ENCODE results near the gene NPSR1. TPM values are rescaled to one million over a fixed set of nuclear protein-coding genes. Genes with fewer than 3 reads are reported as not detected.

The NPSR1 gene
- total RNA-seq, 1 donor from 2014 or later, result not detected

DNA sequence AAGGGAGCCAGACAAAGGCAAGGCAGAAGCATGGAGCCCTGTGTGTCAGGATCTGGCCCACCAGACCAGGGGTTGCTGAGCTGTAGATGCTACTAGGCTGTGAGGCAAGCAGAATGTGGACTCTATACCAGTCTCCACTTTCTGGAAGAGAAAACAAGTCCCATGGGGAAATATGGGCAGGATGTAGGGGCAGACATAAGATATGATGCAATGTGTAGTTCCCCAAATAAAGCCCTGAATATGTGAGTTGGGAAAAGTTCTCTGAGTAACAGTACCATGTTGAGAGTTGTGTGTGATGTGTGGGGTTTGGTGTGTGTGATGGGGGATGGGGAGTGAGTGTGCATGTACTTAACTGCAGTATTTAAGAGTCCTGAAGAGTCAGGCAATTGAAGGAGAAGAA, 62.3 kb downstream of the NPSR1 start:
- H3K27ac Mint-ChIP-seq, result no peak overlapping the region
- H3K27me3 Mint-ChIP-seq, result no peaks in the 10 kb centered on the region
- TF ChIP-seq, protein P1, sequence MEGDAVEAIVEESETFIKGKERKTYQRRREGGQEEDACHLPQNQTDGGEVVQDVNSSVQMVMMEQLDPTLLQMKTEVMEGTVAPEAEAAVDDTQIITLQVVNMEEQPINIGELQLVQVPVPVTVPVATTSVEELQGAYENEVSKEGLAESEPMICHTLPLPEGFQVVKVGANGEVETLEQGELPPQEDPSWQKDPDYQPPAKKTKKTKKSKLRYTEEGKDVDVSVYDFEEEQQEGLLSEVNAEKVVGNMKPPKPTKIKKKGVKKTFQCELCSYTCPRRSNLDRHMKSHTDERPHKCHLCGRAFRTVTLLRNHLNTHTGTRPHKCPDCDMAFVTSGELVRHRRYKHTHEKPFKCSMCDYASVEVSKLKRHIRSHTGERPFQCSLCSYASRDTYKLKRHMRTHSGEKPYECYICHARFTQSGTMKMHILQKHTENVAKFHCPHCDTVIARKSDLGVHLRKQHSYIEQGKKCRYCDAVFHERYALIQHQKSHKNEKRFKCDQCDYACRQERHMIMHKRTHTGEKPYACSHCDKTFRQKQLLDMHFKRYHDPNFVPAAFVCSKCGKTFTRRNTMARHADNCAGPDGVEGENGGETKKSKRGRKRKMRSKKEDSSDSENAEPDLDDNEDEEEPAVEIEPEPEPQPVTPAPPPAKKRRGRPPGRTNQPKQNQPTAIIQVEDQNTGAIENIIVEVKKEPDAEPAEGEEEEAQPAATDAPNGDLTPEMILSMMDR (conservative IDR thresholded peaks at IDR 0.05), result no peak
- peaks cover 9% of the 10 kb centered on the region for H3K4me1 Mint-ChIP-seq (ENCODE audit: unreplicated experiment)
- no peak overlapping the region for H3K4me3 Mint-ChIP-seq
- DNase-seq (ENCODE audit: extremely low spot score, unreplicated experiment), result no peak
- H3K36me3 Mint-ChIP-seq, result no peaks in the 10 kb centered on the region
- no peaks in the 10 kb centered on the region for H3K9me3 Mint-ChIP-seq

DNA sequence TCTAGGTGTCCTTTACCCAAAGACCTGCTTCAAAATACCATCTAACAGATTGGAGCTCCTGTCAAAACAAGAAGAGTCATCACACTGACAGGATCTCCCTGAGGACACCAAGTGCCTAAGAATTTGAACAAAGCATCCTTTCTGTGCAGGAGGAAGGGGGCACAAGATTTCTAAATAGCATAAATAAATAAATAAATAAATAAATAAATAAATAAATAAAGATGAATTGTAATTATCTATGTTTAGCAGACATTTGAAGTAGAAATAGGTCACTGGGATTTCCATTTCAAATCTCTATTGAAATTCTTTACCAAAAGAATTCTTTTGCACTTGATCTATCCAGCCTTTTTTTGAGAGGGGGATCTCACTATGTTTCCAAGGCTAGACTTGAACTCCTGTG, 65.3 kb downstream of the NPSR1 start:
- H3K36me3 Mint-ChIP-seq, result no peaks in the 10 kb centered on the region

DNA sequence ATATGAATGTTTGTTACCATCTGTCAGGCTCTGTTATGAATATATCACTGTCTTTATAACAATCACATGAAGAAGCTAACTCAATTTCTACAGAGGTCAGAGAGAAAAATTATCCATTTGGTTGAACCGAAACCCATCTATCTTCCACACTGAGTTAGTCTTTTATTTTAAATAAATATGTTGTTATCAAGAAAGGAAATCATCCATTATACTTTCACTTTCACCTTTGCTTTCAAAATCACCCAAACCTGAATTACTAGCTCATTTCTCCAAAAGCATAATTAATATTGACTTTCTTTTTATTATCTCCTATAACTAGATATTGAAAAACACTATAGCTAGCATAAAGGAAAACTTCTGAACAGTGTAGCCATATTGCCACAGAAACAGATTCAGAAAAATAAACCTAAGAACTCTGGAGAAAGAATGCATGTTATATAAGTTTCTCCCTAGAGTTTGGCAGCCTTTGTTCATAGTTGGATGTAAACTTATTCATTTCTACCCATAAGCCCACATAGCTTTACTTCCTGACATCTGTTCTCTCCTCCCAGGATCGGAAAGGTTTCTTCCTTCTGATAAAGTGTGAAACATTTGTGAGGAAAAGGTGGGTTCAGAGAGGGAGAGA, 66.0 kb downstream of the NPSR1 start:
- H3K27me3 Mint-ChIP-seq, result no peaks in the 10 kb centered on the region
- H3K27ac Mint-ChIP-seq, result no peak overlapping the region
- H3K9me3 Mint-ChIP-seq, result no peaks in the 10 kb centered on the region
- TF ChIP-seq, protein P1 (conservative IDR thresholded peaks at IDR 0.05), result no peak
- no peak for DNase-seq (ENCODE audit: extremely low spot score, unreplicated experiment)
- no peaks in the 10 kb centered on the region for H3K36me3 Mint-ChIP-seq
- peaks cover 4% of the 10 kb centered on the region for H3K4me1 Mint-ChIP-seq (ENCODE audit: unreplicated experiment)
- no peak overlapping the region for H3K4me3 Mint-ChIP-seq

More for the DNA sequence above, 65.3 kb downstream of the NPSR1 start:
- no peaks in the 10 kb centered on the region for H3K9me3 Mint-ChIP-seq
- H3K4me3 Mint-ChIP-seq, result no peak overlapping the region
- no peak for DNase-seq (ENCODE audit: extremely low spot score, unreplicated experiment)
- no peak overlapping the region for H3K27ac Mint-ChIP-seq
- no peaks in the 10 kb centered on the region for H3K27me3 Mint-ChIP-seq
- peaks cover 9% of the 10 kb centered on the region for H3K4me1 Mint-ChIP-seq (ENCODE audit: unreplicated experiment)
- TF ChIP-seq, protein P1 (conservative IDR thresholded peaks at IDR 0.05), result no peak

DNA sequence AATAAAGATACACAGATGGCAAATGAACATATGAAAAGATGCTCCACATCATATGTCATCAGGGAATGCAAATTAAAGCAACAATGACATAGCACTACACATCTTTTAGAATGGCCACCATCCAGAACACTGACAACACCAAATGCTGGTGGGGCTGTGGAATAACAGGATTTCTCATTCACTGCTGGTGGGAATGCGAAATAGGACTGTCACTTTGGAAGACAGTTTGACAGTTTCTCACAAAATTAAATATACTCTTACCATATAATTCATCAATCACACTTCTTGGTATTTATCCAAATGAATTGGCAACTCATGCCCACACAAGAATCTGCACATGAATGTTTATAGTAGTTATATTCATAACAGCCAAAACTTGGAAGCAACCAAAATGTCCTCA, 68.2 kb downstream of the NPSR1 start:
- Mint-ChIP-seq H3K27me3 (no peaks in the 10 kb centered on the region), H3K4me3 (no peak overlapping the region), H3K4me1 (ENCODE audit: unreplicated experiment) (no peaks in the 10 kb centered on the region), H3K27ac (no peak overlapping the region), H3K9me3 (no peaks in the 10 kb centered on the region), H3K36me3 (no peaks in the 10 kb centered on the region)
- TF ChIP-seq, protein P1 (conservative IDR thresholded peaks at IDR 0.05), result no peak
- DNase-seq (ENCODE audit: extremely low spot score, unreplicated experiment), result no peak

DNA sequence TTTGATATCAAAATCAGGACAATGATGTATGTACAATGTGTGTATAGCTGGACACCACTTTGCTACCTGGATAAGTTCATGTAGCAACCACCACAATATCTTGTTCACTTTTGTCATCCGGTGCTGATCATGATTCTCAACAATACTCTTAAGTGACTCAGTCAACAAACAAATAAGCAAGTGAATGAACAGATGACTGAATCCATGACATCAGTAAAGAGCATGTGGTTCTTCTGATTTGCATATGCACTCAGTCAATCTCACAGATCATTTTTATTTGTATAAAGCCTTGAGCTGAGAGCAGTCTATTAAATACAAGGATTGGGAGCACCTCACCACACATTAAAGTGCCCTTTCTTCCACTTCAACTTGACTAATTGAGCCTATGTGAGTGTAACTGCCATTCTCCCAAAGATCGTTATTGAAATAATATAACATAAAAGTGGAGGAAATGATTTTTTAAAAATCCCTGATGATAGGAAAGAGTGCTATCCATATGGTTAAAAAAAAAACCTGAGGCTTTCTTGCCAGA, 69.5 kb downstream of the NPSR1 start:
- Mint-ChIP-seq H3K9me3 (no peaks in the 10 kb centered on the region), H3K27me3 (no peaks in the 10 kb centered on the region), H3K4me3 (no peak overlapping the region), H3K36me3 (no peaks in the 10 kb centered on the region), H3K27ac (no peak overlapping the region), H3K4me1 (ENCODE audit: unreplicated experiment) (no peaks in the 10 kb centered on the region)
- TF ChIP-seq, protein P1 (conservative IDR thresholded peaks at IDR 0.05), result no peak
- no peak for DNase-seq (ENCODE audit: extremely low spot score, unreplicated experiment)
